ENCODE results near the gene NTRK1.
A peak's percentile ranks its signal among the peaks of the same experiment; 100 is the strongest.

Gene NTRK1

GRCh38 chr1:156860628-156861423, at the start of gene NTRK1:
Gene NTRK1, plus strand, starts transcription at chr1:156860865. Its CDS starts 70 bp downstream, at chr1:156860935.
- DNase-seq (ENCODE audit: low spot score): peak; percentile 28

DNA sequence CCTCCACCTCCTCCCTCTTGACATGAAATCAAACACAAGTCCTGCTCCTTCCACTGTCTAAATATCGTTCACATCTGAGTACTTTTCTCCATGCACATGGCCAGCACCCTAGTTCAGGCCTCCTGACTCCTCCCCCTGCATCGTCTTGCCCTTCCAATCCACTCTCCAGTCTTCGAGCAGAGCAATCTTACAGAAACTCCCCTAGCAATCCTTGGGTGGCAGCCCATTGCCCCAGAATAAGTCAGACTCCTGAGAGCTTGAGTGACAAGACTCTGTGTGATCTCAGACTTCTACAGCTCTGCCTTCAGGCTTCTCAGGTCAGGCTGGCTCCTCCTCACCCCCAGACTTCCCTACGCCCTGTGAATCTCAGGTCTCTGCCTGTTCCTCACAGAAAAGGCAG, 49.5 kb upstream of the NTRK1 start:
- DNase-seq (ENCODE audit: low spot score): no peak

DNA sequence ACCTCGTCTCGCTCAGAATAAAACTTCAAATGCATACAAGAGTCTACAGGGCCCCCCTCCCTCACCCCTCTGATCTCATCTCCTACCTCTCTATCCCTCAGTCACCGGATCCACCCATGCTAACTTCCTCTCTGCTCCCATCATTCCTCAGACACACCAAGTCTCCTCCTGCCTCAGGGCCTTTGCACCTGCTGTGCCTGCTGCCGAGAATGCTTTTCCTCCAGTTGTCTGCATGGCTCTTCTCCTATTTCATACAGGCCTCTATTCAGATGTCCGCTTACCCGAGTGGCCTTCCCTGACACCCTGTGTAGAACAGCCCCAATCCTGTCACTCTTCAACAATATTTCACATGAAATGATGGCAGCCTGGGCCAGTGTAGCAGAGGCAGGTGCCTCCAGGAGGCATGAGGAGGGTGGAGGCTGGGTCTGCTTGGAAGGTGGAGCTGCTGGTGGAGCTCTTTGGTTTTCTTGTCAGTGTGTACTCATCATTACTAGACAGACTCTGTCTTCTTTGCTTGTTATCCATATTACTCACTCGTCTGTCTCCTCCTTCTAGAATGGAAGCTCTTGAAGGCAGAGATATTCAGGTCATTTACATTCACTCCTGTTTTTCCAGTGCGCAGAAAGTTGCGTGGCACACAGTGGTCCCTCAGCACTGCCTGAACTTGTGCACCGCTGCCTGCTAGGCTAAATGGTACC, 48.2 kb upstream of the NTRK1 start:
- no peak for DNase-seq (ENCODE audit: low spot score)

DNA sequence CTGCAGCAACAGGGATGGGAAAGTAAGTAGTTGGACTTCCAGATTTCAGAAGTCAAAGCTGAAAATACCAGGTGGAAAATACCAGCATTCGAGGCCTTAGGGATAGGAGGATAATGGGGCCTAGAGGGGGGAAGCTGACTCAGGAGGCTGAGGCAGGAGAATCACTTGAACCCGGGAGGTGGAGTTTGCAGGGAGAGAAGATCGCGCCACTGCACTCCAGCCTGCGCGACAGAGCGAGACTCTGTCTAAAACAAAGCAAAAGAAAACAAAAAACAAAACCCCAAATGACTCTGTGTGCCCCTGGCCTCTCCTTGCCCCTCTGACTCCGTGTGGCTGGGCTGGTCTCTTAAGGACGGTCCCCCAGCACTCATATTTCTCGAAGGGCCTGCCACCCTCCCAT, 47.4 kb upstream of the NTRK1 start:
- no peak for DNase-seq (ENCODE audit: low spot score)

GRCh38 chr1:156813750-156814570, 46.7 kb upstream of the NTRK1 start:
- DNase-seq (ENCODE audit: low spot score): no peak

DNA sequence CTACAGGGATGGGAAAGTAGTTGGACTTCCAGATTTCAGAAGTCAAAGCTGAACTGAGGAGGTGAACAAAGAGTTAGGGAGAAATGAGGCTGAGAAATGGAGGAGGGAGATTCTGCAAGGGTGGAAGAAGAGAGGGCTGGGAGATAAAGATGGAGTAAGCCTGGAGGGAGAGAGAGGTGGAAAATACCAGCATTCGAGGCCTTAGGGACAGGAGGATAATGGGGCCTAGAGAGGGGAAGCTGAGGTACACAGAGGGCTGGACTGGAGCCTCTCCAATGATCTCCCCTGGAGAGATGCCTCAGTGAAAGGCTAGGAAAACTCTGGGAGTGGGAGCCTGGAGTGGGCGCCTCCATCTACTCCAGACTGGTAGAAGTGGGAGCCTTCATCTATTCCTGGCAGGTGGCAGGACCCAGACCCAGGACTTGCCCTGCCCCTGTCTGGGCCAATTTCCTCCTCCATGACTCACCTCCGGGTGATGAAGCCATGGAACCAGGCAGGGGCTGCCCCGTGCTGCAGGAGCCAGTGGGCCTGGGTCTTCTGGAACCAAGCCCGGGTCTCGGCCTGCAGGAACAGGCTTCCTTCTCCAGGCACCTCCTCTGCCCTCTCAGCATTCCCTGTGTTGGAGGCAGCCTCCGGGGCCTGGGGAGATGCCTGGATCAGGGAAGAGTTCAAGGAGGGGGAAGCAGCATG, 45.9 kb upstream of the NTRK1 start:
- DNase-seq (ENCODE audit: low spot score): no peak

GRCh38 chr1:156815307-156815826, 45.3 kb upstream of the NTRK1 start:
- no peak for DNase-seq (ENCODE audit: low spot score)

DNA sequence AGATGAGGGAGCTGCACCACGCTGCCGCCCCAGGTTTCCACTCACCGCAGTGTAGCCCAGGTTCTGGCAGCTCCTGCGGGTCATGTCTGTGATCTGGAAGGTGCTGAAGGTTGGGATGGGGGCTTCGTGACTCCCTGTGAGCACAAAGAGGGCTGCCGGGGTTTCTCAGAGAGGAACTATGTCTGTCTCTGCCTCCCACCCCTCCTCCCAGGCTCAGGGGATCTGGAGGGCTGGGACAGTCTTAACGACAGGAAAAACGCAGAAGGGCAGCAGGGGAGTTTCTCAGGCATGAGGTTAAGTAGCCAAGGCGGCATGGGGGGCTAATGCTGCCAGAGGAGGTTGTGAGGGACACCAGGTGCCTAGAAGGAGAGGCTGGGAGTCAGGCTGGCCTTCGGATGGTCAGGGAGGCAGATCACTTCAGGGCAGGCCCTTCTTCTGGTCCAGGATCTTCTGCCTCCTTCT, 44.7 kb upstream of the NTRK1 start:
- no peak for DNase-seq (ENCODE audit: low spot score)

GRCh38 chr1:156816561-156817328, 43.9 kb upstream of the NTRK1 start, which contains the start of gene SH2D2A:
Gene SH2D2A, minus strand, starts transcription at chr1:156816848. Its CDS starts 140 bp downstream, at chr1:156816708.
- DNase-seq (ENCODE audit: low spot score): no peak

- no peak for DNase-seq (ENCODE audit: low spot score)
Measured at GRCh38 chr1:156821801-156822200, 38.9 kb upstream of the NTRK1 start.

- DNase-seq (ENCODE audit: low spot score): no peak
Measured at GRCh38 chr1:156822680-156823079, 38.0 kb upstream of the NTRK1 start.

- no peak for DNase-seq (ENCODE audit: low spot score)
Measured at GRCh38 chr1:156823210-156823790, 37.4 kb upstream of the NTRK1 start.

- DNase-seq (ENCODE audit: low spot score): no peak
Measured at GRCh38 chr1:156826630-156827029, 34.0 kb upstream of the NTRK1 start.

- no peak for DNase-seq (ENCODE audit: low spot score)
Measured at GRCh38 chr1:156828400-156829124, 32.1 kb upstream of the NTRK1 start.

DNA sequence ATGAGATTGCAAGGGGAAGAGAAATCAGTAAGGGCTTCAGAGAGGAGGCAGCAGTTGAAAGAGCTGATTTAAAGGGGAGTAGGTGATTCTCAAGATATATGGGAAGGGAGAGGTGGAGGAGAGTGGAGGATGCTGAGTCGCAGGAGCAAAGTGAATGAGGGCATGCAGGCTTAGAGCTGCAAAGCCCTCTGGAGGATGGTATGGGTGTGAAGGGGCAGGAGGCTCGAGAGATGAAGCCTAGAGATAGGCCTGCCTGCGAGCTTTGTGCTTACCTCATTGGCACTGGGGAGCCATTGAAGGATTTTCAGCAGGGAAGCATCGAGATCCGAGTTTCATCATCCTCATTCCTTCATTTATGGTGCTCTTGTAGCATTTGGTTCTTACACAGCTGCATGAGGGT, 28.2 kb upstream of the NTRK1 start:
- no peak for DNase-seq (ENCODE audit: low spot score)

DNA sequence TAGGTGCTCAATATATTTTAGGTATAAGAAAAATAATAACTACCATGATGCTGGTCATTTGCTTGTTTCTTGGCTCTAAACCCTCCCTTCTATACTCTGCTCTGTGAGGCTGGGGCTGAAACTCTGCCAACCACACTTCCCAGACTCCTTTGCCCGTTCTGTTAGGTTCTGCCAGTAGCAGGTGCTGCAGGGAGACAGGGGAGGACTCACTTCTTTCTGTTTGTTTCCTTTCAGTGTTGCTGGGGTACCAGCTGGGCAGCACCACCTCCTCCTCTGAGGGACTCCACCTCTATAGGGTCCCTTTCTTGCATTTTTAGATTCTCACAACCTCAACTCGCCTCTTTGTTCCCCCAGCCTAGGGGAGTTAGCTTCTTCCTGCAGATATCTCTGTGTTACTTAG, 27.1 kb upstream of the NTRK1 start:
- no peak for DNase-seq (ENCODE audit: low spot score)

DNA sequence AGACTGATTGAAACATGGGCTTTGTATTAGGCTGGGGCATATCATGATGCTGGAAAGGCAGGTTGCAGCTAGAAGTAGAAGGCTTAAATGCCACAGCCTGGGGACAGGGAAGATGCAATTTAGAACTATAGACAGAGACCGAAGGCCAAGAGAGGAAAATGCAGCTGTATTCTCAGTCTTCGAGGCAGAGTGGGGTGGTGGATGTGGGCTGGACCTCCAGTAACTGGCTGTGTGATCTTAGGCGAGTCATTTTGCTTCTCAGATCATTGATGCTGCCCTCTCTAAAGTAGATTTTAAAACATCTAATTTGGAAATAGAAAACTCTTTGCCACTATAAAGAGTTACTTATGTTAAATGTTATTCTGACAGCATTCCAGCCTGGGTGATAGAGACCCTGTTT, 26.3 kb upstream of the NTRK1 start:
- no peak for DNase-seq (ENCODE audit: low spot score)

DNA sequence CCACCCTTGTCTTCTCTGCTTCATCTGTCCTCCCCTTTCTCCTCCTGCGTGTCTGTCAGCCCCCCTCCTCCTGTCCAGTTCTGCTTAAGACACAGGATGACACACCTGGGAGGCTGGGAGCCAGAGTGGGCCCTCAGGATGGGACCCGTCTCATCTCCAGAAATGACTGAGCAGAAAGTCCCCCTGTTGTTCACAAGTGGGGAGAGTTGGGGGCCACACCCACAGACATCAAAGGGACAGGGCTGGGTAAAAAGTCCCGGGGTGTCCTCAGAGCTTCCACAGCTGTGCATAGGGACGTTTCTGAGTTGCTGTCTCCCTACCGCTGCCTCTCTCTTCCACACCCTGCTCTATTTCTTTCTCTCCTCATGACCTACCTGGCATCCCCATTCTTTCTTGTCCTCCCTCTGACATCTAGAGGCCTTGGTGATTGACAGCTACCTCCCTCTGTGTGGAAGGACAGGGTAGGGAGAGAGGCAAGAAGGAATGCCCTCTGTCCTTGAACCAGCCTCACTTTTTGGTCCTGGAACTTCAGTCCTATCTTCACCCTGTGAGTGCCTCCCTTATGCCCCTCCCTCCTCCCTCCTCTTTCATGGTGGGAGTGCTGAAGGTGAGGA, 24.5 kb upstream of the NTRK1 start:
- DNase-seq (ENCODE audit: low spot score): no peak

DNA sequence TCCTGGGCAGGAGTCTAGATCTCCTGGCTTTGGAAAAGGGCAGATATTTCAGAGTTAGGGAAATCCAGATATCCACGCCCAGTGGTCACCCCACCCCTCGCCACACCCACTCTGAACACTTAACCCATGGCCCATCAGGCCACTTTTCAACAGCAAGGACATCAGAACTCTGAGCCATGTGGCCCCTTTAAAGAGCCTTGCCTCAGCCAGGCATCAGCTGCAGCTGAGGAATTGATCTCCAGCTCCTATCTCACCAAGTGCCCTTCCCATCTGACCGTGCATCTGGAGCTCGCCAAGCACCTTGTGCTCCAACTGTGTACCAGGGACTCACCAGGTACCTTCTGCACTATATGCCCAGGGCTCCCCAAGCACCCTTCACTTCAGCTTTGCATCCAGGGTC, 23.8 kb upstream of the NTRK1 start:
- no peak for DNase-seq (ENCODE audit: low spot score)

All from pons (tissue), 1 donor.